ENCODE data around the gene PIGQ.

DNA sequence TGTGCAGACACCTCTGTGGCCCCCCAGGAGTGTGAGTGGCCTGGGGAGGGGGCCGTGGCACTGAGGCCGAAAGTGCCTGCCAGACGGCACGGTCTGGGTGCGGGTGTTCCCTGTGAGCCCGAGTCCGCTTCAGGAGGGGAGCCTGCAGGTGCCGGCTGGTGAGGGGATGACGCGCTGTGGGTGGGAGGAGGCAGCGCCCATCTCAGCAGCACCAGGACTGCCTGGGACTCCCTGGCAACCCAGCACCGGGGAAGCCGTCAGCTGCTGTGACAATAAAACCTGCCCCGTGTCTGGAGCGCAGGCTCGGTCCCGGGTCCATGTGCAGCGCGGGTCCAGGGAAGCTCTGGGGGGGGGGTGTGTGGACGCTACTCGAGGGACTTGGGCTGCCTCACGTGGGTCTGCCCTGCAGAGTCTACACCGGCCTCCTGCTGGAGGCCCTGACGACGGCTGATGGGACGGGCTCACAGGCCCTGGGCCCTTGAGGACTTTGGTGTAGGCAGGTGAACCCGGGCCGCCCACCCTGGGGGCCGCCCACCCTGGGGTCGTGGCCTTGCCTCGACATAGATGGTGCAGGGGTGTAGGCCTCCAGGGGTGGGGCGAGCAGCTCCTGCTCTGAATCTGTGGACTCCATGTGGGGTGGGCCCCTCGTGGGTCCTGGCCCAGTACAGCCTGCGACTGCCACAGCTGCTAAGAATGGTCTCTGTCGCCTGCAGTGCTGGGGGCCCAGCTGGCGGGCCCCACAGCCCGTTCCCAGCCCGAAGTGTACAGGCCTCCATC, 14.2 kb downstream of the PIGQ start:
- TF ChIP-seq RARB (CRISPR knock-in tag; IDR thresholded peaks at IDR 0.05) (no peak), ISL1 (CRISPR knock-in tag; IDR thresholded peaks at IDR 0.05) (no peak), TOX (CRISPR knock-in tag; IDR thresholded peaks at IDR 0.05; ENCODE audit: borderline replicate concordance) (no peak), BACH2 (CRISPR knock-in tag; IDR thresholded peaks at IDR 0.05; ENCODE audit: borderline replicate concordance) (no peak), ZC3H10 (CRISPR knock-in tag; IDR thresholded peaks at IDR 0.05) (no peak), PATZ1 (CRISPR knock-in tag; IDR thresholded peaks at IDR 0.05; ENCODE audit: borderline replicate concordance) (no peak), TCF4 (CRISPR knock-in tag; IDR thresholded peaks at IDR 0.05; ENCODE audit: borderline replicate concordance) (no peak)
